K562 (cell line): ENCODE results near the gene SH3GLB2. TPM values are rescaled to one million over a fixed set of nuclear protein-coding genes. Genes with fewer than 3 reads are reported as not detected.

Source experiments
- CCNT2 ChIP-seq: IDR thresholded peaks from 2 replicates; pipeline ENCODE4 v1.6.1; 2011; ENCODE audit warnings: borderline replicate concordance, low read depth, mild to moderate bottlenecking, moderate library complexity, mixed read lengths, low read length; ENCODE audit not compliant: insufficient read length; ENCODE audit errors: extremely low read depth
- EP400 ChIP-seq: fragments of 450-650 bp; IDR thresholded peaks from 2 replicates; pipeline ENCODE4 v1.6.1; 2017; ENCODE audit warnings: antibody characterized with exemption, mild to moderate bottlenecking, moderate library complexity
- HMGN3 ChIP-seq: IDR thresholded peaks from 2 replicates; pipeline ENCODE4 v1.6.1; 2011; ENCODE audit warnings: borderline replicate concordance, low read depth, mild to moderate bottlenecking, mixed read lengths, low read length; ENCODE audit not compliant: insufficient read length; ENCODE audit errors: extremely low read depth
- MAZ ChIP-seq, 2 experiments: fragments of 450-650 bp in 1 of 2; sonication (generic) in 1 of 2; formaldehyde crosslinking; IDR thresholded peaks in 1 of 2; conservative IDR thresholded peaks in 1 of 2; 2 replicates each; pipeline versions ENCODE4 v1.4.0 to v1.5.0; 2020; ENCODE audit warnings: mild to moderate bottlenecking in 1 of 2, missing genetic modification reagents in 1 of 2
- MNT ChIP-seq, 2 experiments: fragments of 450-650 bp; conservative IDR thresholded peaks; 2 replicates each; pipeline ENCODE4 v1.6.1; 2017; ENCODE audit warnings: mild to moderate bottlenecking in 2 of 2, moderate library complexity in 2 of 2
- NONO ChIP-seq, 2 experiments: fragments of 200-400 bp in 1 of 2; fragments of 450-650 bp in 1 of 2; formaldehyde crosslinking in 1 of 2; IDR thresholded peaks; 2 replicates each; pipeline ENCODE4 v1.6.1; 2017; ENCODE audit warnings: low read depth in 2 of 2, mild to moderate bottlenecking in 2 of 2, moderate library complexity in 2 of 2, low read length in 1 of 2
- SMC3 ChIP-seq: conservative IDR thresholded peaks from 2 replicates; pipeline ENCODE4 v1.6.1; 2011; ENCODE audit warnings: low read depth, low read length, improper control_type of control experiment; ENCODE audit not compliant: insufficient read depth
- TFAP4 ChIP-seq: sonication (generic); formaldehyde crosslinking; IDR thresholded peaks from 2 replicates; pipeline ENCODE4 v1.8.0; 2022; ENCODE audit warnings: missing genetic modification reagents, mild to moderate bottlenecking, moderate library complexity, borderline replicate concordance
- ZBTB7A ChIP-seq: IDR thresholded peaks from 2 replicates; pipeline ENCODE4 v1.6.1; 2011; ENCODE audit warnings: low read depth, mild to moderate bottlenecking, low read length, moderate library complexity, borderline replicate concordance; ENCODE audit not compliant: control insufficient read depth
- ZNF384 ChIP-seq: IDR thresholded peaks from 2 replicates; pipeline ENCODE4 v1.6.1; 2012; ENCODE audit warnings: low read depth, low read length, improper control_type of control experiment
- ZNF589 ChIP-seq: fragments of 200-800 bp; sonication (Bioruptor generic); IDR thresholded peaks from 2 replicates; pipeline ENCODE4 v1.6.1; 2016; ENCODE audit warnings: low read depth, missing genetic modification characterization, missing compliant biosample characterization
- polyA plus RNA-seq, 8 experiments: library from polyadenylated mRNA; depleted of rRNA in 4 of 8; stranded (reverse) in 5 of 8; unstranded in 3 of 8; fragments of >200 nt; fragmentation: Nextera tagmentation in 2 of 8; fragmentation: Illumina TruSeq in 1 of 8; extraction: Ambion mirVana in 2 of 8; extraction: Trizol in 1 of 8; gene quantifications; 2 replicates each; pipeline versions ENCODE4 v1.2.1 to v1.2.3, GENCODE V29; 2011 to 2014; ENCODE audit warnings: inconsistent platforms in 1 of 8, missing spikeins in 1 of 8
- total RNA-seq, 7 experiments: library from RNA; depleted of rRNA in 6 of 7; stranded (reverse); fragments of >200 nt in 6 of 7; fragmentation: Illumina TruSeq in 2 of 7; extraction: Trizol in 2 of 7; gene quantifications; 2 replicates each; pipeline versions ENCODE4 v1.2.1 to v1.2.3, GENCODE V29; 2011 to 2021; ENCODE audit warnings: low replicate concordance in 1 of 7
- TF ChIP-seq, protein P1 (sequence below), 2 experiments: fragments of 450-650 bp; formaldehyde crosslinking in 1 of 2; IDR thresholded peaks; 2 replicates each; pipeline versions ENCODE4 v1.4.0 to v1.6.1; 2014 to 2020; ENCODE audit warnings: mild to moderate bottlenecking in 2 of 2, borderline replicate concordance in 1 of 2, low read depth in 1 of 2
- TF ChIP-seq, protein P2 (sequence below): fragments of 250-450 bp; sonication (Bioruptor Pico); IDR thresholded peaks from 2 replicates; pipeline ENCODE4 v1.6.1; 2021; ENCODE audit warnings: mild to moderate bottlenecking

SH3GLB2 gene
- total and polyA plus RNA-seq, 9 of the 15 experiments (the other 6 are each of a cell fraction or from before 2014, with no cell fraction given): 0.20 to 118 (median 58.8) TPM

DNA sequence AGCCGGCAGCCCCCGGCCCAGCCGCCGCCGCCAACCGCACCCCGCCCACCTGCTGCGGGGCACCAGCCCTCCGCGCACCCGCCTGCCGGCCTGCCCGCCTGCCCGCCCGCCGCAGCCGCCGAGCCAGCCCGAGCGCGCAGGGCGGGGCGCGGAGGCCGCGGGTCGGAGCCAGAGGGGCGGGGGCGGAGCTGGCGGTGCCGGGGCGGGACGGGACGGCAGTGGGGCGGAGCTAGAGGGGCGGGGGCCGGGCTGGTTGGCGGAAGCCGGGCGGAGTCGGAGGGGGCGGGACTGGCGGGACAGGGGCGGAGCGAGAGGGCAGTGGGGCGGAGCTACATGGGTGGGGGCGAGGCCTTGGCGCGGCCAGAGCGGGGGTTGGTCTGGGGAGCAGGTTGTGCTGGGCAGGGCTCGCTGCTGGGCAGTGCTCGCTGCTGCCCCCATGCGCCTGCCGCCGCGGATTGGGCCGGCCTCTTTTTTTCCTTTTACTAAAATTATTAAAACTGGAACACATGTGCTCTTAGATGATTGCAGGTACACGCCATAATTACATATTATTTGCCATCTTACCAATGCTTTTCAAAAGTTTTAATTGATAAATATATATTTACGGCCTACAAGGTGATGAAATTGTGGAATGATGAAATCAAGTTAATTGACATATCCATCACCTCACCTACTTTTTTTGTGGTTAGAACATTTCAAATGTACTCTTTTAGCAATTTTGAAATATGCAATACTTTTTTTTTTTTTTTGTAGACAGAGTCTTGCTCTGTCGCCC, at the start of gene SH3GLB2 (continued):
- TF ChIP-seq, protein P1, sequence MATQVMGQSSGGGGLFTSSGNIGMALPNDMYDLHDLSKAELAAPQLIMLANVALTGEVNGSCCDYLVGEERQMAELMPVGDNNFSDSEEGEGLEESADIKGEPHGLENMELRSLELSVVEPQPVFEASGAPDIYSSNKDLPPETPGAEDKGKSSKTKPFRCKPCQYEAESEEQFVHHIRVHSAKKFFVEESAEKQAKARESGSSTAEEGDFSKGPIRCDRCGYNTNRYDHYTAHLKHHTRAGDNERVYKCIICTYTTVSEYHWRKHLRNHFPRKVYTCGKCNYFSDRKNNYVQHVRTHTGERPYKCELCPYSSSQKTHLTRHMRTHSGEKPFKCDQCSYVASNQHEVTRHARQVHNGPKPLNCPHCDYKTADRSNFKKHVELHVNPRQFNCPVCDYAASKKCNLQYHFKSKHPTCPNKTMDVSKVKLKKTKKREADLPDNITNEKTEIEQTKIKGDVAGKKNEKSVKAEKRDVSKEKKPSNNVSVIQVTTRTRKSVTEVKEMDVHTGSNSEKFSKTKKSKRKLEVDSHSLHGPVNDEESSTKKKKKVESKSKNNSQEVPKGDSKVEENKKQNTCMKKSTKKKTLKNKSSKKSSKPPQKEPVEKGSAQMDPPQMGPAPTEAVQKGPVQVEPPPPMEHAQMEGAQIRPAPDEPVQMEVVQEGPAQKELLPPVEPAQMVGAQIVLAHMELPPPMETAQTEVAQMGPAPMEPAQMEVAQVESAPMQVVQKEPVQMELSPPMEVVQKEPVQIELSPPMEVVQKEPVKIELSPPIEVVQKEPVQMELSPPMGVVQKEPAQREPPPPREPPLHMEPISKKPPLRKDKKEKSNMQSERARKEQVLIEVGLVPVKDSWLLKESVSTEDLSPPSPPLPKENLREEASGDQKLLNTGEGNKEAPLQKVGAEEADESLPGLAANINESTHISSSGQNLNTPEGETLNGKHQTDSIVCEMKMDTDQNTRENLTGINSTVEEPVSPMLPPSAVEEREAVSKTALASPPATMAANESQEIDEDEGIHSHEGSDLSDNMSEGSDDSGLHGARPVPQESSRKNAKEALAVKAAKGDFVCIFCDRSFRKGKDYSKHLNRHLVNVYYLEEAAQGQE (IDR thresholded peaks at IDR 0.05; ENCODE audit: borderline replicate concordance): peak; percentile 25; the same call in 1 of the 2 replicates
- TF ChIP-seq, protein P1 (CRISPR knock-in tag; IDR thresholded peaks at IDR 0.05; ENCODE audit: low read depth): no peak
- TF ChIP-seq ZNF384: peak; percentile 79
- TF ChIP-seq CCNT2: peak; percentile 42
- TF ChIP-seq MNT (conservative IDR thresholded peaks at IDR 0.05): peak in 1 of 2 experiments; percentile 52; a peak in 3 of 4 replicates
- TF ChIP-seq EP400: peak; percentile 50
- peak in 1 of 2 experiments; percentile 63; a peak in 1 of 4 replicates for TF ChIP-seq NONO (IDR thresholded peaks at IDR 0.05; ENCODE audit: low read depth in 2 of 2, low read length in 1 of 2)
- 0 out of 2 replicates have a peak, but pooled peaks have one; percentile 47 for TF ChIP-seq ZNF589 (CRISPR knock-in tag)
- TF ChIP-seq MAZ (CRISPR knock-in tag; conservative IDR thresholded peaks at IDR 0.05 in 1 of 2, IDR thresholded peaks at IDR 0.05 in 1 of 2): peak in 1 of 2 experiments; percentile 93; a peak in 2 of 4 replicates
- peak; percentile 19; the same call in 1 of the 2 replicates for TF ChIP-seq ZBTB7A
- peak; percentile 51 for TF ChIP-seq HMGN3
- peak; percentile 21; the same call in 1 of the 2 replicates for TF ChIP-seq SMC3
- TF ChIP-seq, protein P2, sequence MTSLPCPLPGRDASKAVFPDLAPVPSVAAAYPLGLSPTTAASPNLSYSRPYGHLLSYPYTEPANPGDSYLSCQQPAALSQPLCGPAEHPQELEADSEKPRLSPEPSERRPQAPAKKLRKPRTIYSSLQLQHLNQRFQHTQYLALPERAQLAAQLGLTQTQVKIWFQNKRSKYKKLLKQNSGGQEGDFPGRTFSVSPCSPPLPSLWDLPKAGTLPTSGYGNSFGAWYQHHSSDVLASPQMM: no peak
- TF ChIP-seq TFAP4: 0 out of 2 replicates have a peak, but pooled peaks have one; percentile 28
